HEK293T (cell line): ENCODE results near the gene TWF2.

Experiments
- CTCF ChIA-PET: fragments of 350-600 bp; formaldehyde crosslinking; extraction: SDS; loops from one replicate; lab custom pipeline; 2021; ENCODE audit warnings: antibody characterized with exemption, inconsistent platforms; lab: Yijun Ruan, JAX
- POLR2A ChIA-PET: fragments of 350-600 bp; formaldehyde crosslinking; extraction: SDS; loops from one replicate; lab custom pipeline; 2020; ENCODE audit warnings: antibody characterized with exemption, inconsistent platforms; lab: Yijun Ruan, JAX
- DNase-seq: peaks from one replicate; pipeline ENCODE4 v3.0.0; 2012; ENCODE audit warnings: mixed read lengths; ENCODE audit errors: extremely low spot score
- ARNT ChIP-seq: fragments of 450-650 bp; IDR thresholded peaks from 2 replicates; pipeline ENCODE4 v1.6.1; 2017; ENCODE audit warnings: mild to moderate bottlenecking
- BHLHE40 ChIP-seq: fragments of 450-650 bp; IDR thresholded peaks from 2 replicates; pipeline ENCODE4 v1.6.1; 2016; ENCODE audit warnings: mild to moderate bottlenecking, moderate library complexity, borderline replicate concordance
- CTBP1 ChIP-seq: fragments of 450-650 bp; IDR thresholded peaks from 2 replicates; pipeline ENCODE4 v1.6.1; 2016; ENCODE audit warnings: borderline replicate concordance
- ELF4 ChIP-seq: fragments of 450-650 bp; IDR thresholded peaks from 2 replicates; pipeline ENCODE4 v1.6.1; 2017; ENCODE audit warnings: antibody characterized with exemption
- FOXA1 ChIP-seq: fragments of 450-650 bp; IDR thresholded peaks from 2 replicates; pipeline ENCODE4 v1.6.1; 2016; ENCODE audit warnings: mild to moderate bottlenecking
- FOXK2 ChIP-seq: fragments of 450-650 bp; IDR thresholded peaks from 2 replicates; pipeline ENCODE4 v1.6.1; 2016; ENCODE audit warnings: mild to moderate bottlenecking
- FOXM1 ChIP-seq: fragments of 450-650 bp; IDR thresholded peaks from 2 replicates; pipeline ENCODE4 v1.6.1; 2017; ENCODE audit warnings: mild to moderate bottlenecking, borderline replicate concordance
- HDGF ChIP-seq: fragments of 450-650 bp; IDR thresholded peaks from 2 replicates; pipeline ENCODE4 v1.6.1; 2017; ENCODE audit warnings: antibody characterized with exemption, borderline replicate concordance
- L3MBTL2 ChIP-seq: fragments of 450-650 bp; conservative IDR thresholded peaks from 2 replicates; pipeline ENCODE4 v1.6.1; 2016; ENCODE audit warnings: mild to moderate bottlenecking
- LEF1 ChIP-seq: fragments of 450-650 bp; IDR thresholded peaks from 2 replicates; pipeline ENCODE4 v1.6.1; 2017; ENCODE audit warnings: mild to moderate bottlenecking, borderline replicate concordance
- NFRKB ChIP-seq: fragments of 450-650 bp; IDR thresholded peaks from 2 replicates; pipeline ENCODE4 v1.6.1; 2016; ENCODE audit warnings: mild to moderate bottlenecking, moderate library complexity
- SP1 ChIP-seq: fragments of 450-650 bp; IDR thresholded peaks from 2 replicates; pipeline ENCODE4 v1.6.1; 2017
- SUZ12 ChIP-seq: fragments of 450-650 bp; IDR thresholded peaks from 2 replicates; pipeline ENCODE4 v1.6.1; 2016; ENCODE audit warnings: mild to moderate bottlenecking
- TARDBP ChIP-seq: fragments of 450-650 bp; IDR thresholded peaks from 2 replicates; pipeline ENCODE4 v1.6.1; 2016
- ZNF384 ChIP-seq: fragments of 450-650 bp; IDR thresholded peaks from 2 replicates; pipeline ENCODE4 v1.6.1; 2016
- TF ChIP-seq, protein P1 (sequence below): fragments of 450-650 bp; IDR thresholded peaks from 2 replicates; pipeline ENCODE4 v1.6.1; 2016

Gene TWF2

DNA sequence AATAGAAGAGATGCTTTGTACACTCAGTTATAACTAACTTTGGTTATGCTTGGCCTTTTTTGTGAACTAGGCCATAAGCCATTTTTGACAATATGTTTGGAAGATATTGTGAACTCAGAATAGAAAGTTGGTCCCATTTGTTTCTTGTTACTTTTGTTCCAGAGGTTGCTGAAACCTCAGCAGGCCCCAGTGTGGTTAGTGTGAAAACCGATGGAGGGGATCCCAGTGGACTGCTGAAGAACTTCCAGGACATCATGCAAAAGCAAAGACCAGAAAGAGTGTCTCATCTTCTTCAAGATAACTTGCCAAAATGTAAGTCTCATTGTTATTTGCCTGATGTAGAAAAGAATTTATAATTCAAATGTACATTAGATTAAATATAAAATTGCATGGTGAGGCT is 35.3 kb downstream of the TWF2 start:
- DNase-seq = no peak
- POLR2A ChIA-PET = no interaction called here
- TF ChIP-seq LEF1 (no peak), L3MBTL2 (no peak), FOXA1 (no peak), ZNF384 (no peak), SUZ12 (no peak), SP1 (no peak), CTBP1 (no peak), ELF4 (no peak), BHLHE40 (no peak), ARNT (no peak), NFRKB (no peak), HDGF (no peak), TARDBP (no peak), FOXK2 (no peak)
- CTCF ChIA-PET = interaction anchor here (1.0 to 1.4 kb wide), 2 partner anchors 16 to 136 kb away, joined by 5 to 6 read pairs; no protein-coding TSS in a partner anchor

DNA sequence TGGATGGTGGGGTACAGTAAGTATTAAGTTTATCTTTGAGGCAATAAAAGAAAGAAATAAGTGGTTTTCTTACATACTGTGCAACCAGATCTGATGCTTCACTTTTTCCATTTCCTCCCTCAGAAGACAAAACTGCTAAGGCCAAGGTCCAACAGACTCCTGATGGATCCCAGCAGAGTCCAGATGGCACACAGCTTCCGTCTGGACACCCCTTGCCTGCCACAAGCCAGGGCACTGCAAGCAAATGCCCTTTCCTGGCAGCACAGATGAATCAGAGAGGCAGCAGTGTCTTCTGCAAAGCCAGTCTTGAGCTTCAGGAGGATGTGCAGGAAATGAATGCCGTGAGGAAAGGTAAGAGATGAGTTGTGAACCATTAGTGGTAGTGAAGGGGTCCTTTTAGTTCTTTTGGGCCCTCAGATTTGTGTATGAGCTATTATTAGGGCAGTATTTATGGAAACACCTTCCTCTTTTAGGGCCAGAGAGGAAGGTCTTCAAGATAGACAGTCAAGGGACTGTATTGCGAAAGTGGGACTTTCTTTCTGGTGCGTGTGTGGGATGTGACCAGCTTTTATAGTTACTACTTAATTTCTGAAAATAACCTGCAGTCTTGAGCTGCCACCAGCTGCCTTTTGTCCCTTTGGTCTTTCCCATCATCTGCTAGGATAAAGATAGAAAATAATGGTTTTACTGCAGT is 36.4 kb downstream of the TWF2 start:
- TF ChIP-seq NFRKB (no peak), BHLHE40 (no peak), FOXA1 (no peak), SUZ12 (no peak), HDGF (no peak), FOXM1 (no peak)
- no peak for DNase-seq
- ChIA-PET POLR2A (interaction anchor here (0.9 kb wide), 1 partner anchor 35 kb away, joined by 3 read pairs; no protein-coding TSS in a partner anchor), CTCF (interaction anchor here (1.4 kb wide), 1 partner anchor 18 kb away, joined by 6 read pairs; no protein-coding TSS in a partner anchor)

DNA sequence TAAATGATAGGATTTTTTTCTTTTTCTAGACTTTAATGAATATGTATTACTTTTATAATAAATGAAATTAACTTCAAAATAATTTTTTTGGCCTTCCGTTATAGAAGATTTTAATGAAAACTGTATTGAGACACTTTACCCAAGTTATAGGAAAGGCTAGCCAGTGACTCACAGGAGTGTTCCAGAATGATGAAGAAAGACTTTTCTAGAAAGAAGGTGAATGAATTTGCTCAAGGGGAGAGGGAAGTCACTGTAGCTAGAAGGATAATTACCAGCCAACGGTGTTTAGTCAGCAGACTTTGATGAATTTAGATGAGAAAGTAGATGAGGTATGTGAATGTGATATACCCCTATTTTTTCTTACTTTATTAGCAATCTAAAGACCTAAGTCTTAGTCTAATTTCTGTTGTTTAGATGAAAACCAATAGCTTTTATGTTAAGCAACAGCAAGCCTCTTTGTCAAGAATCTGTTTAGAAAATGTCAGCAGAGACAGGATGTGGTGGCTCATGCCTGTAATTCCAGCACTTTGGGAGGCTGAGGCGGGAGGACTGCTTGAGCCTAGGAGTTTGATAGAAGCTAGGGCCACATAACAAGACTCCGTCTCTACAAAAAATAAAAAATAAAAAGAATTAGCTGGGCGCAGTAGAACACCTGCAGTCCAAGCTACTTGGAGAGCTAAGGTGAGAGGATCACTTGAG is 37.8 kb downstream of the TWF2 start:
- ChIA-PET POLR2A (no interaction called here), CTCF (interaction anchor here (1.0 to 1.9 kb wide), 2 partner anchors 19 to 30 kb away, joined by 3 to 12 read pairs; no protein-coding TSS in a partner anchor)
- TF ChIP-seq FOXK2 (no peak), ARNT (no peak)
- no peak for DNase-seq

DNA sequence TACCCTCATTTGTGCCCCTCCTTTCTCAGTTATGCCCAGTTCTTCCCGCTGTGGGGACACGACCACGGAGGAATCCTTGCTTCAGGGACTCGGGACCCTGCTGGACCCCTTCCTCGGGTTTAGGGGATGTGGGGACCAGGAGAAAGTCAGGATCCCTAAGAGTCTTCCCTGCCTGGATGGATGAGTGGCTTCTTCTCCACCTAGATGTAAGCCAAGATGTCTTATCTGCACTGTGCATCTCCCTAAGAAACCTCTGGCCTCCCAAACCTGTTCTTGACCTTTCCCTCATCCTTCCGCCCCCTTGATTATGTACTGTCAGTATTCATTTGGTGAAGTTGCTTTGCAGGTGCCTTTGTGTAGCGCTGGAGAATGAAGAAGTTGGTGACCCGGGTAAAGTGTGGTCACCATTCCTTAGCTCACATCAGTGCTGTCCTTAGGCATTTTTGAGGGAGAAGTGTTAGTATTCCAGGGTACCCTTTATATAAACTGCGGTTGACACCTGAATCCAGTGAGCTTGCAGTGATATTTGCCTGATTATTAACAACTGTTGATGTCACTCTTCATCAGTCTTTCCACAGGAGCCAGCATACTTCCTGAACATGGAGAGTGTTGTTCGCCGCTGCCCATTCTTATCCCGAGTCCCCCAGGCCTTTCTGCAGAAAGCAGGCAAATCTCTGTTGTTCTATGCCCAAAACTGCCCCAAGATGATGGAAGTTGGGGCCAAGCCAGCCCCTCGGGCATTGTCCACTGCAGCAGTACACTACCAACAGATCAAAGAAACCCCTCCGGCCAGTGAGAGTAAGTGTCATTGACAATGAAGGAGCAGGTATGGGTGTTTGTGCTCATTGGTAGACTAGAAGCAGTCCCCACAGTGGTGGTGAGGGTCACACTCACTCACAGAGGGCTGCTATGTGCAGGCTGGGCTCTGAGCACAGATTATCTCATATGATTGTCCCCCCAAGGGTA is 40.0 kb downstream of the TWF2 start:
- no peak for DNase-seq
- TF ChIP-seq FOXM1 = no peak
- TF ChIP-seq, protein P1, sequence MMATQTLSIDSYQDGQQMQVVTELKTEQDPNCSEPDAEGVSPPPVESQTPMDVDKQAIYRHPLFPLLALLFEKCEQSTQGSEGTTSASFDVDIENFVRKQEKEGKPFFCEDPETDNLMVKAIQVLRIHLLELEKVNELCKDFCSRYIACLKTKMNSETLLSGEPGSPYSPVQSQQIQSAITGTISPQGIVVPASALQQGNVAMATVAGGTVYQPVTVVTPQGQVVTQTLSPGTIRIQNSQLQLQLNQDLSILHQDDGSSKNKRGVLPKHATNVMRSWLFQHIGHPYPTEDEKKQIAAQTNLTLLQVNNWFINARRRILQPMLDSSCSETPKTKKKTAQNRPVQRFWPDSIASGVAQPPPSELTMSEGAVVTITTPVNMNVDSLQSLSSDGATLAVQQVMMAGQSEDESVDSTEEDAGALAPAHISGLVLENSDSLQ = no peak
- no peak for TF ChIP-seq SUZ12
- ChIA-PET POLR2A (no interaction called here), CTCF (no interaction called here)

DNA sequence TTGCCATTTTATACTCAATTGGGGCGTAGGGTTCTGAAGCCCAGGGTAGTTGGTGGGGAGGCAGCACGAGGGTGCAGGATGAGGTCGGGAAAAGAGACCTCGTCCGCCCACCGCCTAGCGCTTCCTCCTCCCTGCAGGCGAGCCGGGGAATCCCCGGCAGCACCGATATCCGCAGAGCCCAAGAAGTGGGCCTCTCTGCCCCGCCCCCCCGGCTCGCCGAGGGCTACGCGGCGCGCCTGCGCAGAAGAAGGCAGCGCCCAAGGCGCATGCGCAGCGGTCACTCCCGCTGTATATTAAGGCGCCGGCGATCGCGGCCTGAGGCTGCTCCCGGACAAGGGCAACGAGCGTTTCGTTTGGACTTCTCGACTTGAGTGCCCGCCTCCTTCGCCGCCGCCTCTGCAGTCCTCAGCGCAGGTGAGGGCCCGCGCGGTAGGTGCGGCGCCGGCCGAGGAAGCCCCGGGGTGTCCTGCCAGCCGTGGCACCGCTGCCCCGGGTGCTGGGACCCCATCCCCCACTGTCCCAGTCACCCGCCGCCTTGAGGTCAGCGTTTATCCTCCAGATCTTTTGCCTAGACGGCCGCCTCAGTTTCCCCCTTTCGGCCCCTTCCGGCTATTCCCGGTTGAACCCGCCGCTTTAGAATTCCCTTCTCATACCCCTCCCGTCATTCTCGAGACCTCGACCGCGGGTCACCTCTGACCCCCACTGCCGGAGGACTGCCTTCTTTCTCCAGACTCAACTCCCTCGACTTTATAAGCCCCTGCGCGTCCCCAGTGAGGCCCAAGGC is 40.9 kb downstream of the TWF2 start, which contains the start of gene ALAS1:
Gene ALAS1, plus strand, starts transcription at position 319 of the 784 bp plus-strand sequence. CDS start 1,082 bp downstream, outside the sequence.
- POLR2A ChIA-PET = interaction anchor here (0.6 to 1.8 kb wide), 6 partner anchors 13 to 46 kb away, joined by 3 to 14 read pairs (median 3); partner anchors contain the start of genes POC1A and TWF2
- TF ChIP-seq L3MBTL2 (0 out of 2 replicates have a peak, but pooled peaks have one; percentile 83), ELF4 (no peak), FOXM1 (no peak), ZNF384 (no peak), HDGF (no peak), NFRKB (no peak), SP1 (no peak), ARNT (no peak), TARDBP (no peak)
- CTCF ChIA-PET = interaction anchor here (0.7 kb wide), 1 partner anchor 13 kb away, joined by 3 read pairs; no protein-coding TSS in a partner anchor
- peak; percentile 99 for DNase-seq

DNA sequence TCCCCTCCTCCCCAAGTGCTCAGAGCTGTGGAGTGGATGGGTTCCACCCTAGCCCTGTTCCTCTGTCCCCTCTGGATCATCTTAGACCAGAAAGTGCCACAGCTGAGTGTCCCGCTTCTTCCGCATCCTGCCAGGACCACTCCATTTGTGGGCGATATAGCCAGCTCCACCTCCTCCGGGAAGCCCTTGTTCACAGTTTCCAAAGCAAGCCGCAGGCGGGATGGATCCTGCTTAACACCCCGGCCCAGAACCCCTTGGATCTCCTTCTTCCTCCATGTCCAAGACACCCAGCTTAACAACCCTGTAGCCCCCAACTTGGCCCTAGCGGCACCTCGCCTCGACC is 41.5 kb downstream of the TWF2 start:
- ChIA-PET POLR2A (interaction anchor here (0.6 to 1.8 kb wide), 8 partner anchors 12 to 47 kb away, joined by 3 to 14 read pairs (median 4); partner anchors contain the start of genes POC1A and TWF2), CTCF (interaction anchor here (0.7 to 1.0 kb wide), 2 partner anchors 12 to 22 kb away, joined by 3 to 6 read pairs; no protein-coding TSS in a partner anchor)
- TF ChIP-seq SP1 (no peak), NFRKB (no peak), CTBP1 (no peak), FOXK2 (no peak), ZNF384 (no peak), HDGF (no peak), FOXM1 (no peak), ARNT (no peak), SUZ12 (no peak), BHLHE40 (no peak), L3MBTL2 (no peak; the same call in none of the 2 replicates), TARDBP (no peak)
- TF ChIP-seq, protein P1 = no peak
- peak; percentile 25 for DNase-seq
